CD8-positive, alpha-beta memory T cell (primary cell): ENCODE results near the gene HS2ST1. TPM values are rescaled to one million over a fixed set of nuclear protein-coding genes. Genes with fewer than 3 reads are reported as not detected.

Source experiments
- CTCF ChIA-PET: fragments of 350-600 bp; sonication (Branson Sonifier 250); formaldehyde crosslinking; loops from one replicate; lab custom pipeline; 2021; ENCODE audit warnings: antibody characterized with exemption; lab: Charles Lee
- POLR2A ChIA-PET: fragments of 350-600 bp; sonication (Branson Sonifier 250); formaldehyde crosslinking; loops from one replicate; lab custom pipeline; 2021; ENCODE audit warnings: antibody characterized with exemption; lab: Charles Lee
- DNase-seq, 5 donors: peaks; one replicate each; pipeline versions ENCODE4 v3.0.0 to v3.0.0-alpha.2; 2020 to 2022; ENCODE audit warnings: mixed read lengths in 1 of 5
- H3K27ac ChIP-seq: one replicate; pipeline ENCODE4 v1.7.0; 2013; ENCODE audit warnings: low read depth, mild to moderate bottlenecking, low read length, moderate library complexity
- H3K27me3 ChIP-seq: 2 replicates; pipeline ENCODE4 v1.7.0; 2013; ENCODE audit warnings: low read length, mild to moderate bottlenecking; ENCODE audit not compliant: insufficient read depth, poor library complexity, severe bottlenecking
- H3K36me3 ChIP-seq: 2 replicates; pipeline ENCODE4 v1.7.0; 2013; ENCODE audit warnings: mild to moderate bottlenecking, low read length, moderate library complexity; ENCODE audit not compliant: insufficient read depth
- H3K4me1 ChIP-seq: 2 replicates; pipeline ENCODE4 v1.7.0; 2013; ENCODE audit warnings: mild to moderate bottlenecking, low read length, moderate library complexity; ENCODE audit not compliant: insufficient read depth
- H3K4me3 ChIP-seq: 2 replicates; pipeline ENCODE4 v1.7.0; 2013; ENCODE audit warnings: mild to moderate bottlenecking, low read length
- H3K9me3 ChIP-seq: 2 replicates; pipeline ENCODE4 v1.7.0; 2013; ENCODE audit warnings: mild to moderate bottlenecking, low read length
- H3K27ac Mint-ChIP-seq, 8 donors: one replicate each; pipeline ENCODE4 v1.8.0; 2020 to 2021; ENCODE audit warnings: mixed read lengths in 8 of 8, mild to moderate bottlenecking in 6 of 8, inconsistent platforms in 3 of 8, moderate library complexity in 3 of 8
- H3K27me3 Mint-ChIP-seq, 2 donors: one replicate each; pipeline ENCODE4 v1.8.0; 2020 to 2021; ENCODE audit warnings: mixed read lengths in 2 of 2, mild to moderate bottlenecking in 1 of 2, moderate library complexity in 1 of 2
- H3K36me3 Mint-ChIP-seq, 3 donors: one replicate each; pipeline ENCODE4 v1.8.0; 2020 to 2021; ENCODE audit warnings: mixed read lengths in 3 of 3, inconsistent platforms in 1 of 3, mild to moderate bottlenecking in 1 of 3
- H3K4me1 Mint-ChIP-seq, 3 donors: one replicate each; pipeline ENCODE4 v1.8.0; 2020 to 2021; ENCODE audit warnings: mixed read lengths in 3 of 3, inconsistent platforms in 1 of 3, mild to moderate bottlenecking in 1 of 3
- H3K4me3 Mint-ChIP-seq, 7 donors: one replicate each; pipeline ENCODE4 v1.8.0; 2020 to 2021; ENCODE audit warnings: mixed read lengths in 7 of 7, mild to moderate bottlenecking in 6 of 7, moderate library complexity in 4 of 7, inconsistent platforms in 2 of 7
- H3K9me3 Mint-ChIP-seq, 5 donors: one replicate each; pipeline ENCODE4 v1.8.0; 2020 to 2022; ENCODE audit warnings: mixed read lengths in 5 of 5, mild to moderate bottlenecking in 3 of 5, moderate library complexity in 2 of 5, inconsistent platforms in 1 of 5
- polyA plus RNA-seq: library from polyadenylated mRNA; unstranded; fragments of 300-500 nt; fragmentation: Illumina TruSeq; gene quantifications from one replicate; pipeline ENCODE4 v1.2.3, GENCODE V29; 2021
- total RNA-seq, 2 experiments: library from RNA; stranded (reverse); gene quantifications; one replicate each; pipeline ENCODE4 v1.2.3, GENCODE V29; 2021

HS2ST1 gene
- total and polyA plus RNA-seq, 3 experiments from 2014 or later, result 8.4 to 20.2 (median 18.8) TPM

- DNase-seq, result no peak
- H3K4me1 ChIP-seq, result peaks cover 6% of the 10 kb centered on the region
- Mint-ChIP-seq H3K27me3 (peaks cover 19 to 49% of the 10 kb centered on the region in 2 donors), H3K4me1 (peaks cover 9 to 17% (median 14%) of the 10 kb centered on the region in 3 donors), H3K4me3 (no peak overlapping the region), H3K36me3 (no peaks in the 10 kb centered on the region), H3K27ac (no peak overlapping the region), H3K9me3 (no peaks in the 10 kb centered on the region)
- ChIA-PET CTCF (no interaction called here), POLR2A (no interaction called here)
- H3K27ac ChIP-seq, result no peak overlapping the region
- H3K9me3 ChIP-seq, result no peaks in the 10 kb centered on the region
- no peaks in the 10 kb centered on the region for H3K36me3 ChIP-seq
- H3K27me3 ChIP-seq, result peaks cover 16% of the 10 kb centered on the region
- H3K4me3 ChIP-seq, result no peak overlapping the region
These were observed 239.9 kb downstream of the HS2ST1 start for GRCh38 chr1:87154384-87154783.

- Mint-ChIP-seq H3K4me1 (peaks cover 9 to 17% (median 14%) of the 10 kb centered on the region in 3 donors), H3K27ac (no peak overlapping the region), H3K4me3 (no peak overlapping the region), H3K36me3 (no peaks in the 10 kb centered on the region), H3K9me3 (no peaks in the 10 kb centered on the region), H3K27me3 (peaks cover 14 to 45% of the 10 kb centered on the region in 2 donors)
- H3K4me3 ChIP-seq, result no peak overlapping the region
- H3K9me3 ChIP-seq, result no peaks in the 10 kb centered on the region
- ChIA-PET POLR2A (no interaction called here), CTCF (no interaction called here)
- H3K27me3 ChIP-seq, result peaks cover 12% of the 10 kb centered on the region
- H3K36me3 ChIP-seq, result no peaks in the 10 kb centered on the region
- no peak for DNase-seq
- H3K27ac ChIP-seq, result no peak overlapping the region
- H3K4me1 ChIP-seq, result peaks cover 6% of the 10 kb centered on the region
These were observed 240.7 kb downstream of the HS2ST1 start for GRCh38 chr1:87155170-87155569.

GRCh38 chr1:87155648-87156047, 241.2 kb downstream of the HS2ST1 start:
- ChIA-PET CTCF (no interaction called here), POLR2A (no interaction called here)
- Histone ChIP-seq H3K36me3 (no peaks in the 10 kb centered on the region), H3K27me3 (peaks cover 12% of the 10 kb centered on the region), H3K4me3 (no peak overlapping the region), H3K4me1 (peaks cover 6% of the 10 kb centered on the region), H3K9me3 (no peaks in the 10 kb centered on the region), H3K27ac (no peak overlapping the region)
- Mint-ChIP-seq H3K27me3 (peaks cover 13 to 41% of the 10 kb centered on the region in 2 donors), H3K9me3 (no peaks in the 10 kb centered on the region), H3K4me1 (peaks cover 9 to 17% (median 14%) of the 10 kb centered on the region in 3 donors), H3K4me3 (no peak overlapping the region), H3K36me3 (no peaks in the 10 kb centered on the region), H3K27ac (no peak overlapping the region)
- no peak for DNase-seq

- H3K9me3 Mint-ChIP-seq, result no peaks in the 10 kb centered on the region
- CTCF ChIA-PET, result no interaction called here
- H3K27ac Mint-ChIP-seq, result no peak overlapping the region
- Histone ChIP-seq H3K4me1 (peaks cover 3% of the 10 kb centered on the region), H3K9me3 (no peaks in the 10 kb centered on the region), H3K27ac (no peak overlapping the region), H3K36me3 (no peaks in the 10 kb centered on the region), H3K4me3 (no peak overlapping the region), H3K27me3 (peaks cover 8% of the 10 kb centered on the region)
- POLR2A ChIA-PET, result no interaction called here
- H3K4me3 Mint-ChIP-seq, result no peak overlapping the region
- H3K36me3 Mint-ChIP-seq, result no peaks in the 10 kb centered on the region
- peaks cover 9 to 13% (median 13%) of the 10 kb centered on the region in 3 donors for H3K4me1 Mint-ChIP-seq
- peaks cover 11 to 36% of the 10 kb centered on the region in 2 donors for H3K27me3 Mint-ChIP-seq
- DNase-seq, result no peak
These were observed 241.7 kb downstream of the HS2ST1 start for GRCh38 chr1:87156124-87156523.

GRCh38 chr1:87159378-87159915, 245.0 kb downstream of the HS2ST1 start:
- H3K9me3 ChIP-seq, result no peaks in the 10 kb centered on the region
- no peaks in the 10 kb centered on the region for H3K9me3 Mint-ChIP-seq
- H3K36me3 Mint-ChIP-seq, result no peaks in the 10 kb centered on the region
- H3K4me1 Mint-ChIP-seq, result no peaks in the 10 kb centered on the region
- peaks cover 5 to 8% of the 10 kb centered on the region in 2 donors for H3K27me3 Mint-ChIP-seq
- H3K27me3 ChIP-seq, result no peaks in the 10 kb centered on the region
- no peak overlapping the region for H3K27ac ChIP-seq
- no peak overlapping the region for H3K27ac Mint-ChIP-seq
- POLR2A ChIA-PET, result no interaction called here
- CTCF ChIA-PET, result no interaction called here
- DNase-seq, result no peak
- no peaks in the 10 kb centered on the region for H3K36me3 ChIP-seq
- no peaks in the 10 kb centered on the region for H3K4me1 ChIP-seq
- no peak overlapping the region for H3K4me3 Mint-ChIP-seq
- no peak overlapping the region for H3K4me3 ChIP-seq

Other genes with a start within 250 kb of the HS2ST1 start
- 10 to 100 TPM; 66.3 to 69.7 TPM for gene SH3GLB1, start 210.1 kb upstream of the HS2ST1 start, total RNA-seq
- 48.6 TPM for gene SH3GLB1, start 210.1 kb upstream of the HS2ST1 start, polyA plus RNA-seq
- 100 to 1,000 TPM; 157 to 158 TPM for gene SELENOF, start 509 bp upstream of the HS2ST1 start, total RNA-seq
- 356 TPM for gene SELENOF, start 509 bp upstream of the HS2ST1 start, polyA plus RNA-seq